Nephron progenitor cell (in vitro differentiated cells): Measurements from ENCODE around the gene PNMT.
A peak's percentile ranks its signal among the peaks of the same experiment; 100 is the strongest.

Experiments
- DNase-seq: peaks from one replicate; pipeline ENCODE4 v3.0.0; 2021
- H3K27ac Mint-ChIP-seq: 2 replicates; pipeline ENCODE4 v1.8.0; 2021; ENCODE audit warnings: mild to moderate bottlenecking, moderate library complexity, mixed read lengths
- H3K27me3 Mint-ChIP-seq: 2 replicates; pipeline ENCODE4 v1.8.0; 2021; ENCODE audit warnings: mild to moderate bottlenecking, low read depth, mixed read lengths; ENCODE audit not compliant: poor library complexity
- H3K36me3 Mint-ChIP-seq: 2 replicates; pipeline ENCODE4 v1.8.0; 2021; ENCODE audit warnings: low read depth, mixed read lengths
- H3K4me1 Mint-ChIP-seq: 2 replicates; pipeline ENCODE4 v1.8.0; 2021; ENCODE audit warnings: mixed read lengths
- H3K4me3 Mint-ChIP-seq: 2 replicates; pipeline ENCODE4 v1.8.0; 2021; ENCODE audit warnings: mild to moderate bottlenecking, moderate library complexity, mixed read lengths
- H3K9me3 Mint-ChIP-seq: 2 replicates; pipeline ENCODE4 v1.8.0; 2021; ENCODE audit warnings: mild to moderate bottlenecking, moderate library complexity, mixed read lengths
- CTCF ChIP-seq: fragments of 200-600 bp; sonication (generic); IDR thresholded peaks from 2 replicates; pipeline ENCODE4 v1.5.0; 2021; ENCODE audit warnings: antibody characterized with exemption

Gene PNMT

GRCh38 chr17:39648616-39649366 is 19.5 kb upstream of the PNMT start:
- H3K4me3 Mint-ChIP-seq = no peak overlapping the region
- no peak for DNase-seq
- H3K27me3 Mint-ChIP-seq = peaks cover 7% of the 10 kb centered on the region
- H3K27ac Mint-ChIP-seq = no peak overlapping the region
- no peaks in the 10 kb centered on the region for H3K9me3 Mint-ChIP-seq
- H3K36me3 Mint-ChIP-seq = peaks cover 4% of the 10 kb centered on the region
- H3K4me1 Mint-ChIP-seq = peaks cover 71% of the 10 kb centered on the region
- TF ChIP-seq CTCF = no peak

GRCh38 chr17:39650121-39650579 is 18.1 kb upstream of the PNMT start:
- TF ChIP-seq CTCF = no peak
- H3K36me3 Mint-ChIP-seq = peaks cover 4% of the 10 kb centered on the region
- H3K27me3 Mint-ChIP-seq = peaks cover 7% of the 10 kb centered on the region
- peaks cover 69% of the 10 kb centered on the region for H3K4me1 Mint-ChIP-seq
- H3K9me3 Mint-ChIP-seq = no peaks in the 10 kb centered on the region
- peak overlapping the region; percentile 95 for H3K27ac Mint-ChIP-seq
- peak overlapping the region; percentile 21 for H3K4me3 Mint-ChIP-seq
- DNase-seq = no peak

- DNase-seq = no peak
- Mint-ChIP-seq H3K27ac (peak overlapping the region; percentile 96), H3K9me3 (no peaks in the 10 kb centered on the region), H3K27me3 (peaks cover 7% of the 10 kb centered on the region), H3K4me1 (peaks cover 76% of the 10 kb centered on the region), H3K36me3 (peaks cover 8% of the 10 kb centered on the region), H3K4me3 (peak overlapping the region; percentile 59)
- TF ChIP-seq CTCF = no peak
These were observed 16.2 kb upstream of the PNMT start for GRCh38 chr17:39651923-39652586.

- H3K36me3 Mint-ChIP-seq = peaks cover 8% of the 10 kb centered on the region
- H3K4me3 Mint-ChIP-seq = peak overlapping the region; percentile 59
- H3K27ac Mint-ChIP-seq = peak overlapping the region; percentile 96
- no peaks in the 10 kb centered on the region for H3K9me3 Mint-ChIP-seq
- peaks cover 7% of the 10 kb centered on the region for H3K27me3 Mint-ChIP-seq
- H3K4me1 Mint-ChIP-seq = peaks cover 77% of the 10 kb centered on the region
- DNase-seq = no peak
- no peak for TF ChIP-seq CTCF
These were observed 15.5 kb upstream of the PNMT start for GRCh38 chr17:39652587-39653315.

- H3K27me3 Mint-ChIP-seq = peaks cover 7% of the 10 kb centered on the region
- H3K36me3 Mint-ChIP-seq = peaks cover 8% of the 10 kb centered on the region
- no peaks in the 10 kb centered on the region for H3K9me3 Mint-ChIP-seq
- H3K27ac Mint-ChIP-seq = no peak overlapping the region
- peaks cover 77% of the 10 kb centered on the region for H3K4me1 Mint-ChIP-seq
- no peak for TF ChIP-seq CTCF
- H3K4me3 Mint-ChIP-seq = peak overlapping the region; percentile 65
- DNase-seq = no peak
These were observed 15.0 kb upstream of the PNMT start for GRCh38 chr17:39653316-39653661.
